Effector CD8-positive, alpha-beta T cell (primary cell): ENCODE data around the gene DUOX1.
A peak's percentile ranks its signal among the peaks of the same experiment; 100 is the strongest.

ENCODE experiments used
- DNase-seq: peaks from one replicate; lab custom pipeline; 2025; lab: John Stamatoyannopoulos, UW

The DUOX1 gene

GRCh38 chr15:45168751-45169551 lies 39.2 kb downstream of the DUOX1 start:
- DNase-seq: no peak

GRCh38 chr15:45169608-45170480 lies 40.0 kb downstream of the DUOX1 start:
- DNase-seq: no peak

GRCh38 chr15:45171912-45172311 lies 42.1 kb downstream of the DUOX1 start:
- no peak for DNase-seq

- DNase-seq: no peak
Observed at GRCh38 chr15:45174069-45174468, 44.3 kb downstream of the DUOX1 start.

- DNase-seq: no peak
Observed at GRCh38 chr15:45174577-45174976, 44.8 kb downstream of the DUOX1 start.

- DNase-seq: no peak
Observed at GRCh38 chr15:45177285-45177684, 47.5 kb downstream of the DUOX1 start.

GRCh38 chr15:45179221-45179985 lies 49.6 kb downstream of the DUOX1 start:
- peak; percentile 32 for DNase-seq

GRCh38 chr15:45180201-45180600 lies 50.4 kb downstream of the DUOX1 start:
- DNase-seq: no peak

- no peak for DNase-seq
Observed at GRCh38 chr15:45180648-45181436, 51.0 kb downstream of the DUOX1 start.

GRCh38 chr15:45181491-45182285 lies 51.9 kb downstream of the DUOX1 start:
- DNase-seq: no peak

GRCh38 chr15:45182996-45183395 lies 53.2 kb downstream of the DUOX1 start:
- no peak for DNase-seq

GRCh38 chr15:45183511-45183910 lies 53.7 kb downstream of the DUOX1 start:
- no peak for DNase-seq

GRCh38 chr15:45184562-45185041 lies 54.8 kb downstream of the DUOX1 start:
- no peak for DNase-seq

GRCh38 chr15:45185069-45185779 lies 55.4 kb downstream of the DUOX1 start:
- DNase-seq: no peak

- DNase-seq: no peak
Observed at GRCh38 chr15:45185903-45186770, 56.3 kb downstream of the DUOX1 start.

GRCh38 chr15:45186771-45187577 lies 57.2 kb downstream of the DUOX1 start:
- DNase-seq: no peak

- DNase-seq: no peak
Observed at GRCh38 chr15:45187578-45187893, 57.7 kb downstream of the DUOX1 start.
